Activated CD8-positive, alpha-beta T cell treated with anti-CD3 and anti-CD28 coated beads for 36 hours (primary cell): ENCODE measurements around the gene SLC17A3. TPM values are rescaled to one million over a fixed set of nuclear protein-coding genes. Genes with fewer than 3 reads are reported as not detected.

Source experiments
- ATAC-seq: fragments of 200-7000 bp; cut with Tn5 transposase; one replicate; pipeline ENCODE4 v1.10.0; 2021; ENCODE audit warnings: mild to moderate bottlenecking, moderate library complexity
- CTCF ChIA-PET: fragments of 350-600 bp; sonication (Branson Sonifier 250); formaldehyde crosslinking; loops from one replicate; lab custom pipeline; 2021; ENCODE audit warnings: antibody characterized with exemption; lab: Charles Lee
- POLR2A ChIA-PET: fragments of 350-600 bp; sonication (Branson Sonifier 250); formaldehyde crosslinking; loops from one replicate; lab custom pipeline; 2021; ENCODE audit warnings: antibody characterized with exemption; lab: Charles Lee
- DNase-seq: peaks from one replicate; pipeline ENCODE4 v3.0.0-alpha.2; 2020
- H3K27ac Mint-ChIP-seq: one replicate; pipeline ENCODE4 v1.8.0; 2021; ENCODE audit warnings: mild to moderate bottlenecking, mixed read lengths
- H3K27me3 Mint-ChIP-seq: one replicate; pipeline ENCODE4 v1.8.0; 2021; ENCODE audit warnings: mixed read lengths
- H3K36me3 Mint-ChIP-seq: one replicate; pipeline ENCODE4 v1.8.0; 2021; ENCODE audit warnings: low read depth, mixed read lengths
- H3K4me1 Mint-ChIP-seq: one replicate; pipeline ENCODE4 v1.8.0; 2021; ENCODE audit warnings: low read depth, mixed read lengths
- H3K4me3 Mint-ChIP-seq: one replicate; pipeline ENCODE4 v1.8.0; 2021; ENCODE audit warnings: mild to moderate bottlenecking, moderate library complexity, mixed read lengths
- H3K9me3 Mint-ChIP-seq: one replicate; pipeline ENCODE4 v1.8.0; 2021; ENCODE audit warnings: mixed read lengths
- CTCF ChIP-seq: fragments of 200-600 bp; IDR thresholded peaks from one replicate; pipeline ENCODE4 v1.8.0; 2022; ENCODE audit warnings: antibody characterized with exemption, mild to moderate bottlenecking
- intact Hi-C: fragments of 100-400 bp; cut with micrococcal nuclease; formaldehyde crosslinking; loops from one replicate; pipeline ENCODE4 v1.10.0; 2022
- total RNA-seq, 2 experiments: library from RNA; stranded (reverse); gene quantifications; one replicate each; pipeline ENCODE4 v1.2.3, GENCODE V29; 2021

SLC17A3 gene
- total RNA-seq, 2 experiments from 2014 or later = not detected

- Mint-ChIP-seq H3K4me3 (no peak overlapping the region), H3K4me1 (no peaks in the 10 kb centered on the region), H3K36me3 (no peaks in the 10 kb centered on the region), H3K9me3 (no peaks in the 10 kb centered on the region), H3K27me3 (peaks cover 3% of the 10 kb centered on the region), H3K27ac (no peak overlapping the region)
- ATAC-seq (no peak), DNase-seq (no peak)
- CTCF ChIA-PET = interaction anchor here (0.9 to 1.7 kb wide), 2 partner anchors 15 to 171 kb away, joined by 3 to 4 read pairs; no protein-coding TSS in a partner anchor
- intact Hi-C loops = loop anchor here (10.0 kb wide), 1 partner anchor 115 kb away; no protein-coding TSS in a partner anchor
- peak; percentile 33 for TF ChIP-seq CTCF
- POLR2A ChIA-PET = interaction anchor here (0.6 kb wide), 1 partner anchor 67 kb away, joined by 4 read pairs; no protein-coding TSS in a partner anchor
Measured at GRCh38 chr6:25889877-25890853, 16.1 kb upstream of the SLC17A3 start.

DNA sequence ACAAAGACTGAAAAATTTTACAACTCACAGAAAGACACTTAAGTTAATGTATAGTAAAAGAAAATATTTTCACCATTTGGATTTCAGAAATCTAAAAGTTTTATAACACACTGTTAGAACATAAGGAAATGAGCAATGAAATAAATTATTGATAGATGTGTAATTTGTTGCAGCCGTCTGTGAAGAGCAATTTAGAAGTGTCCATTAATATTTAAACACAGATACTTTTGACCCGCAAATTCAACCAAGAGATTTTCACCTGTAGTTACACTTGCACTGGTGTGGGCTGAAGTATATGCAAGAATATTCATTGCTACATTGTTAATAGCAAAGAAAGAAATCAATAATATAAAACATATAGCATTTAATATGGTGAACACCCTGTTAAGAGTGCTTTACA is 14.6 kb upstream of the SLC17A3 start:
- intact Hi-C loops = loop anchor here (10.0 kb wide), 1 partner anchor 116 kb away; no protein-coding TSS in a partner anchor
- no peak for ATAC-seq

GRCh38 chr6:25886066-25886465 is 12.0 kb upstream of the SLC17A3 start:
- Mint-ChIP-seq H3K27ac (no peak overlapping the region), H3K27me3 (peaks cover 3% of the 10 kb centered on the region), H3K9me3 (no peaks in the 10 kb centered on the region), H3K4me3 (no peak overlapping the region), H3K4me1 (peaks cover 3% of the 10 kb centered on the region), H3K36me3 (no peaks in the 10 kb centered on the region)
- CTCF ChIA-PET = interaction anchor here (1.1 to 2.0 kb wide), 3 partner anchors 21 to 106 kb away, joined by 3 to 8 read pairs (median 4); no protein-coding TSS in a partner anchor
- ATAC-seq (no peak), DNase-seq (no peak)
- intact Hi-C loops = loop anchor here (10.0 kb wide), 1 partner anchor 119 kb away; no protein-coding TSS in a partner anchor
- TF ChIP-seq CTCF = no peak
- POLR2A ChIA-PET = no interaction called here

More for the DNA sequence above, 14.6 kb upstream of the SLC17A3 start:
- H3K36me3 Mint-ChIP-seq = no peaks in the 10 kb centered on the region
- H3K27ac Mint-ChIP-seq = no peak overlapping the region
- ChIA-PET CTCF (no interaction called here), POLR2A (interaction anchor here (1.0 kb wide), 1 partner anchor 10 kb away, joined by 4 read pairs; no protein-coding TSS in a partner anchor)
- H3K9me3 Mint-ChIP-seq = no peaks in the 10 kb centered on the region
- TF ChIP-seq CTCF = no peak
- peaks cover 3% of the 10 kb centered on the region for H3K27me3 Mint-ChIP-seq
- H3K4me1 Mint-ChIP-seq = no peaks in the 10 kb centered on the region
- DNase-seq = no peak
- H3K4me3 Mint-ChIP-seq = no peak overlapping the region

DNA sequence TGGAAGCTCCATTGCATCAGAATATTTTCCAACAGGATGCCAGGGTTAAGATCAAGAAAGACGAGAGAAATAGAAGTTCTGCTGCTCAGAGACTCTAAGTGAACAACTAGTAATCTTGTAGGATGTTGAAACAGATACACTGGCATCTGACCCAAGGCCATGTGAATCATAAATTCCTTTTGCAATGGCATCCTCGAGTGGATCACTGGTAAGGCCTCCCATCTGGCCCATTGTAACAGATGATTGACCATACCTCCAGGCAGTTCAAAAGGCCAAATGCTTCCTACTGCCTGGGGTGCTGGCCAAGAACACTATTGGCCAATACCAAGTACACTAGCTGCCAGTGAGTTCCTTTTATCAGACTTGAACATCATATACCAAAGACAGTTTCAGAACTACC is 9.9 kb upstream of the SLC17A3 start:
- intact Hi-C loops = loop anchor here (10.0 kb wide), 1 partner anchor 121 kb away; no protein-coding TSS in a partner anchor
- Mint-ChIP-seq H3K27me3 (peaks cover 1% of the 10 kb centered on the region), H3K36me3 (no peaks in the 10 kb centered on the region), H3K9me3 (no peaks in the 10 kb centered on the region), H3K4me1 (peaks cover 3% of the 10 kb centered on the region), H3K4me3 (no peak overlapping the region), H3K27ac (no peak overlapping the region)
- CTCF ChIA-PET = interaction anchor here (1.3 to 1.5 kb wide), 2 partner anchors 10 to 22 kb away, joined by 3 to 4 read pairs; no protein-coding TSS in a partner anchor
- no peak for ATAC-seq
- DNase-seq = no peak
- TF ChIP-seq CTCF = no peak
- POLR2A ChIA-PET = no interaction called here
